Smooth muscle cell (in vitro differentiated cells): ENCODE results near the gene TBC1D16. TPM values are rescaled to one million over a fixed set of nuclear protein-coding genes. Genes with fewer than 3 reads are reported as not detected.

ENCODE experiments used
- DNase-seq: peaks from one replicate; lab custom pipeline; 2025; ENCODE audit not compliant: unreplicated experiment; lab: John Stamatoyannopoulos, UW
- H2AFZ ChIP-seq: fragments of 200-600 bp; sonication (generic); 2 replicates; pipeline ENCODE4 v1.6.0; 2016; ENCODE audit warnings: antibody characterized with exemption, low read depth, mild to moderate bottlenecking
- H3F3A ChIP-seq: fragments of 200-600 bp; sonication (generic); 2 replicates; pipeline ENCODE4 v1.6.0; 2017; ENCODE audit warnings: antibody characterized with exemption, low read depth
- H3K27ac ChIP-seq: fragments of 200-600 bp; sonication (generic); 2 replicates; pipeline ENCODE4 v1.5.1; 2016; ENCODE audit warnings: low read depth, mild to moderate bottlenecking
- H3K27me3 ChIP-seq: fragments of 200-600 bp; sonication (generic); 2 replicates; pipeline ENCODE4 v1.6.1; 2016; ENCODE audit warnings: low read depth, mild to moderate bottlenecking
- H3K36me3 ChIP-seq: fragments of 200-600 bp; sonication (generic); 2 replicates; pipeline ENCODE4 v1.5.1; 2016; ENCODE audit warnings: low read depth
- H3K4me1 ChIP-seq: fragments of 200-600 bp; sonication (generic); 2 replicates; pipeline ENCODE4 v1.5.1; 2016; ENCODE audit warnings: low read depth
- H3K4me2 ChIP-seq: fragments of 200-600 bp; sonication (generic); 2 replicates; pipeline ENCODE4 v1.6.0; 2016; ENCODE audit warnings: mild to moderate bottlenecking
- H3K4me3 ChIP-seq: fragments of 200-600 bp; sonication (generic); 2 replicates; pipeline ENCODE4 v1.5.1; 2016; ENCODE audit warnings: mild to moderate bottlenecking
- H3K79me2 ChIP-seq: fragments of 200-600 bp; sonication (generic); 2 replicates; pipeline ENCODE4 v1.6.0; 2016; ENCODE audit warnings: low read depth, mild to moderate bottlenecking
- H3K9ac ChIP-seq: fragments of 200-600 bp; sonication (generic); 2 replicates; pipeline ENCODE4 v1.6.0; 2016; ENCODE audit warnings: low read depth
- H3K9me3 ChIP-seq: fragments of 200-600 bp; sonication (generic); replicated peaks from 2 replicates; pipeline ENCODE4 v1.5.1; 2016; ENCODE audit warnings: low read depth
- H4K20me1 ChIP-seq: fragments of 200-600 bp; sonication (generic); 2 replicates; pipeline ENCODE4 v1.6.0; 2016; ENCODE audit warnings: low read depth
- WGBS: methylation state at CpG from one replicate; pipeline ENCODE4 v1.1.7; 2016; ENCODE audit warnings: low lambda C conversion rate; 5-methylcytosine and 5-hydroxymethylcytosine counted together
- polyA plus RNA-seq: library from polyadenylated mRNA; unstranded; fragments of >200 nt; fragmentation: Nextera tagmentation; extraction: Ambion mirVana; gene quantifications from 2 replicates; pipeline ENCODE4 v1.2.1, GENCODE V29; 2016
- total RNA-seq: library from RNA; depleted of rRNA; stranded (reverse); fragments of >200 nt; gene quantifications from 2 replicates; pipeline ENCODE4 v1.2.3, GENCODE V29; 2014
- TF ChIP-seq, protein P1 (sequence below): fragments of 200-600 bp; sonication (generic); IDR thresholded peaks from 2 replicates; pipeline ENCODE4 v1.5.1; 2017; ENCODE audit warnings: borderline replicate concordance, mild to moderate bottlenecking, antibody characterized with exemption; ENCODE audit not compliant: insufficient read depth, poor library complexity, severe bottlenecking

TBC1D16 gene
- total and polyA plus RNA-seq, 2 experiments from 2014 or later: 17.4 to 24.6 TPM

DNA sequence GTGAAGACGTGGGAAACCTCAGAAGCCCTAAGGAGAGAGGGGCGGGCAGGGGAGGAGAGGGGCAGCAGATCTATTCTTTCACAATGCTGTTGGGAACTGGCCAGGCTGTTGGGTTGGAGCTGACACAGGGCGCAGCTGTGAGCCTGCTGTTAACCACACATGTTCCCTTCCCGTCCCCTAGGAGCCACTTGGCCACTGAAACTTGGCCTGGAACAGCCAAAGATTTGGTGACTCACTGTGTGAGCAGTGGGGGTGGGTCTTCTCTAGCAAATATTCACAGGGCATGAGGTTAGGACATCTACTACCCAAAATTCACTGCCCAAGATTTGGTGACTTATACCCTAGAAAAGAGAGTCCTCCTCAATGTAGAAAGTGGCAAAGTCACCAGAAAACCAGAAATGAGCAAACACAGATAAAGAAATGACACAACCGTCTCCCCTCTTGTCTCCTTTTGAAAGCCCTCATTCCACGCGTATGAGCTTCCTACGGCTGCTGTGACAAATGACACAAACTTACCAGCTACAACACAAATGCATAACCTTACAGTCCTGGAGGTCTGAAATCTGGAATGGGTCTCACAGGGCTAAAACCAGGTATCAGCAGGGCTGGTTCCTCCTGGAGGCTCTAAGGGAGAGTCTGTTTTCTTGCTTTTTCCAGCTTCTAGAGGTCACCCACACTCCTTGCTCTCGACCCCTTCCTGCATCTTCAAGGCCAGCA is 6.3 kb downstream of the TBC1D16 start:
- H3F3A ChIP-seq: no peaks in the 10 kb centered on the region
- H3K4me2 ChIP-seq: peak overlapping the region; percentile 22
- H4K20me1 ChIP-seq: peaks cover 98% of the 10 kb centered on the region
- H3K27ac ChIP-seq: no peak overlapping the region
- H3K4me1 ChIP-seq: peaks cover 6% of the 10 kb centered on the region
- no peak for DNase-seq
- 77% methylated on average over 9 of the region's 9 CpGs for WGBS
- H3K9me3 ChIP-seq: no peaks in the 10 kb centered on the region
- H3K79me2 ChIP-seq: peaks cover 91% of the 10 kb centered on the region
- TF ChIP-seq, protein P1, sequence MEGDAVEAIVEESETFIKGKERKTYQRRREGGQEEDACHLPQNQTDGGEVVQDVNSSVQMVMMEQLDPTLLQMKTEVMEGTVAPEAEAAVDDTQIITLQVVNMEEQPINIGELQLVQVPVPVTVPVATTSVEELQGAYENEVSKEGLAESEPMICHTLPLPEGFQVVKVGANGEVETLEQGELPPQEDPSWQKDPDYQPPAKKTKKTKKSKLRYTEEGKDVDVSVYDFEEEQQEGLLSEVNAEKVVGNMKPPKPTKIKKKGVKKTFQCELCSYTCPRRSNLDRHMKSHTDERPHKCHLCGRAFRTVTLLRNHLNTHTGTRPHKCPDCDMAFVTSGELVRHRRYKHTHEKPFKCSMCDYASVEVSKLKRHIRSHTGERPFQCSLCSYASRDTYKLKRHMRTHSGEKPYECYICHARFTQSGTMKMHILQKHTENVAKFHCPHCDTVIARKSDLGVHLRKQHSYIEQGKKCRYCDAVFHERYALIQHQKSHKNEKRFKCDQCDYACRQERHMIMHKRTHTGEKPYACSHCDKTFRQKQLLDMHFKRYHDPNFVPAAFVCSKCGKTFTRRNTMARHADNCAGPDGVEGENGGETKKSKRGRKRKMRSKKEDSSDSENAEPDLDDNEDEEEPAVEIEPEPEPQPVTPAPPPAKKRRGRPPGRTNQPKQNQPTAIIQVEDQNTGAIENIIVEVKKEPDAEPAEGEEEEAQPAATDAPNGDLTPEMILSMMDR: no peak
- H3K36me3 ChIP-seq: no peaks in the 10 kb centered on the region
- no peak overlapping the region for H3K4me3 ChIP-seq
- no peaks in the 10 kb centered on the region for H3K27me3 ChIP-seq
- H3K9ac ChIP-seq: no peak overlapping the region
- H2AFZ ChIP-seq: no peak overlapping the region

DNA sequence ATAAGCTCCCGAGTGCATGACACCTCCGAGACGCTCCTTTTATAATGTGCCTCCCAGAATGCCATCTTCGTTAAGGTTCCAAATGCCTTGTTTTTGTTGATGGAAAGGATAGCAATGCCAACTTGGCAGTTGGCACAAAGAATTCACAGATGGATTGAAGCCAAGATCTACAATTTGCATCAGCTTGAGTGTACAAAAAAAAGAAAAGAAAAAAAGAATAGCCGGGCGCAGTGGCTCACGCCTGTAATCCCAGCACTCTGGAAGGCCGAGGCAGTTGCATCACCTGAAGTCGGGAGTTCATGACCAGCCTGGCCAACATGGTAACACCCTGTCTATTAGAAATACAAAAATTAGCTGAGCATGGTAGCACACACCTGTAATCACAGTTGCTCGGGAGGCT is 7.6 kb downstream of the TBC1D16 start:
- 96% methylated on average over 10 of the region's 10 CpGs for WGBS

DNA sequence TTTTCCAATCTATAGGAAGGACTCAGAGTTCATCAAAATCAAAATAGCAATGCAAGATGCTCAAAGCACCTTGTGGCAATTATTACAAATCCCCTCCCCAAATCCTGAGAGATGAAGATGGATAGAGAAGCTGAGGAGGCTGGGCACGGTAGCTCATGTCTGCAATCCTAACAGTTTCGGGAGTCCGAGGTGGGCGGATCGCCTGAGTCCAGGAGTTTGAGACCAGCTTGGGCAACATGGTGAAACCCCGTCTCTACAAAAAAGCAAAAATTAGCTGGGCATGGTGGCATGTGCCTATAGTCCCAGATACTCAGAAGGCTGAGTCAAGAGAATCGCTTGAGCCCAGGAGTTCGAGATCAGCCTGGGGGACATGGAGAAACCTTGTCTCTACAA is 8.6 kb downstream of the TBC1D16 start:
- Histone ChIP-seq H3K4me3 (no peak overlapping the region), H4K20me1 (peaks cover 96% of the 10 kb centered on the region), H3K36me3 (no peaks in the 10 kb centered on the region), H3K4me2 (no peak overlapping the region), H3K9me3 (no peaks in the 10 kb centered on the region), H2AFZ (no peak overlapping the region), H3K27ac (no peak overlapping the region), H3F3A (no peaks in the 10 kb centered on the region), H3K4me1 (peaks cover 6% of the 10 kb centered on the region), H3K9ac (no peak overlapping the region), H3K27me3 (no peaks in the 10 kb centered on the region), H3K79me2 (peaks cover 70% of the 10 kb centered on the region)
- no peak for DNase-seq
- TF ChIP-seq, protein P1: no peak
- 98% methylated on average over 8 of the region's 8 CpGs for WGBS

More for the DNA sequence above, 7.6 kb downstream of the TBC1D16 start:
- no peaks in the 10 kb centered on the region for H3K9me3 ChIP-seq
- H3K36me3 ChIP-seq: no peaks in the 10 kb centered on the region
- no peak overlapping the region for H3K27ac ChIP-seq
- H3K9ac ChIP-seq: no peak overlapping the region
- TF ChIP-seq, protein P1: no peak
- no peak overlapping the region for H3K4me2 ChIP-seq
- no peak for DNase-seq
- no peaks in the 10 kb centered on the region for H3F3A ChIP-seq
- H4K20me1 ChIP-seq: peaks cover 98% of the 10 kb centered on the region
- H3K4me3 ChIP-seq: no peak overlapping the region
- peaks cover 77% of the 10 kb centered on the region for H3K79me2 ChIP-seq
- H3K4me1 ChIP-seq: peaks cover 6% of the 10 kb centered on the region
- H2AFZ ChIP-seq: no peak overlapping the region
- no peaks in the 10 kb centered on the region for H3K27me3 ChIP-seq
